ENCODE data around the gene PHOX2A. TPM values are rescaled to one million over a fixed set of nuclear protein-coding genes. Genes with fewer than 3 reads are reported as not detected.
"Not testable (repeated sequence)": the region's sequence is repeated elsewhere in the genome, so short reads cannot be mapped to it uniquely, and the experiment has no call there.

PHOX2A gene
- not detected for total RNA-seq

- CTCF ChIA-PET, result no interaction called here
Measured at GRCh38 chr11:72244060-72244360, at the start of gene PHOX2A. TSS of gene PHOX2A (minus strand) at chr11:72244176. CDS start at chr11:72244004, 172 bp downstream.

GRCh38 chr11:72293391-72293790 lies 49.4 kb upstream of the PHOX2A start:
- ChIA-PET CTCF (interaction anchor here (0.8 kb wide), 1 partner anchor 138 kb away, joined by 3 read pairs; no protein-coding TSS in a partner anchor), POLR2A (no interaction called here)

More at GRCh38 chr11:72244060-72244360, at the start of gene PHOX2A:
- POLR2A ChIA-PET, result no interaction called here

- POLR2A ChIA-PET, result no interaction called here
- CTCF ChIA-PET, result no interaction called here
Measured at GRCh38 chr11:72292106-72292785, 48.3 kb upstream of the PHOX2A start.

- CTCF ChIA-PET, result interaction anchor here (0.6 to 2.5 kb wide), 11 partner anchors 9 to 1357 kb away, joined by 3 to 8 read pairs (median 3); no protein-coding TSS in a partner anchor
- POLR2A ChIA-PET, result interaction anchor here (0.7 kb wide), 1 partner anchor 23 kb away, joined by 3 read pairs; no protein-coding TSS in a partner anchor
Measured at GRCh38 chr11:72290741-72291140, 46.8 kb upstream of the PHOX2A start.

GRCh38 chr11:72287293-72287692 lies 43.3 kb upstream of the PHOX2A start:
- CTCF ChIA-PET, result no interaction called here
- POLR2A ChIA-PET, result no interaction called here

DNA sequence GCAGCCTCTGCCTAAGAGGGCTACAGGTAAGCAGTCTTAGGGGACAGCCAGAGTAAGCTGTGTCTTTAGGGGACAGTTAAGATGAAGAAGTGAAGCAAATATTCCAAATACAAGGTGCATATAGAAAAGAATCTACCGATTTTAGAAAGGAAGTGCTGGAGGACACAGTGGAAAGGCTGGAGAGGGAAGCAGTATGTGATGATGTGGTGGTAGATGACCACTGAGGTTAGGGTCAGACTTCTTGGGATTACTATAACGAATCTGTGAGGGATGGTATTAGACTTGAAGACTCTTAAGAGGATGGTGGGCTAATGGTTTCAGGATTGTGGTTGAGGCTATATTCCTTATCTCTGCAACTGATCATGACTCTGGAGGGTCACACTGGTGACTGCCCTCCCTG lies 40.0 kb upstream of the PHOX2A start:
- ChIA-PET CTCF (no interaction called here), POLR2A (no interaction called here)

DNA sequence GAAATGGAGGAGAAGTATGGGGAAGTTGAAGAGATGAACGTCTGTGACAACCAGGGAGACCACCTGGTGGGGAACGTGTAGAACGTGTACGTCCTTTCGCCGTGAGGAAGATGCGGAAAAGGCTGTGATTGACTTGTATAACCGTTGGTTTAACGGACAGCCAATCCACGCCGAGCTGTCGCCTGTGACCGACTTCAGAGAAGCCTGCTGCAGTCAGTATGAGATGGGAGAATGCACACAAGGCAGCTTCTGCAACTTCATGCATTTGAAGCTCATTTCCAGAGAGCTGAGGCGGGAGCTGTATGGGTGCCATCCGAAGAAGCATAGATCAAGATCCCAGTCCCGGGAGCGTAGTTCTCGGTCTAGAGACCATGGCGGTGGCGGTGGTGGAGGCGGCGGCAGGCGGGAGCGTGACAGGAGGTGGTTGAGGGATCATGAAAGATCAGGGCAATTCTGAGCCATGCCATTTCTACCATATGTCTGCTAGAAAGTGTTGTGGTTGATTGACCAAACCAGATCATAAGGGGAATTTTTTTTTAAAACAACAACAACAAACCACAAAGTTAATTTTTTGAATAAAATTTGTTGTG lies 36.8 kb upstream of the PHOX2A start:
- CTCF ChIA-PET, result no interaction called here

GRCh38 chr11:72280037-72280436 lies 36.1 kb upstream of the PHOX2A start:
- POLR2A ChIA-PET, result no interaction called here
- CTCF ChIA-PET, result no interaction called here

More for the DNA sequence above, 36.8 kb upstream of the PHOX2A start:
- POLR2A ChIA-PET, result no interaction called here

- CTCF ChIA-PET, result interaction anchor here (0.7 kb wide), 1 partner anchor 11 kb away, joined by 3 read pairs; no protein-coding TSS in a partner anchor
Measured at GRCh38 chr11:72278905-72279304, 34.9 kb upstream of the PHOX2A start.

DNA sequence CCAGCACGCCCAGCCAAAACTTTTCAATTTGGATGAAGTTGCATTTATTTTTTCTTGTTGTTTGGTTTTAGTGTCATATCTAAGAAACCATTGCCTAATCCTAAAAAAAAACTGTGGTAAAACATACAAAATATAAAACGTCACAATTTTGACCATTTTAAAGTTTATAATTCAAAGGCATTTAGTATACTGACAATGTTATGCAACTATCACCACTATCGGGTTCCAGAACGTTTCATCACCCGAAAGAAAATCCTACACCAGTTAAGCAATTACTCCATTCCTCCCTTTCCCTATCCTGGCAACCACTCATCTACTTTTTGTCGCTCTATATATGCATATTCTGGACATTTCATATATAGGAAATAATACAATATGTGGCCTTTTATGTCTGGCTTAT lies 30.5 kb upstream of the PHOX2A start:
- ChIA-PET CTCF (no interaction called here), POLR2A (no interaction called here)

More at GRCh38 chr11:72278905-72279304, 34.9 kb upstream of the PHOX2A start:
- POLR2A ChIA-PET, result no interaction called here

DNA sequence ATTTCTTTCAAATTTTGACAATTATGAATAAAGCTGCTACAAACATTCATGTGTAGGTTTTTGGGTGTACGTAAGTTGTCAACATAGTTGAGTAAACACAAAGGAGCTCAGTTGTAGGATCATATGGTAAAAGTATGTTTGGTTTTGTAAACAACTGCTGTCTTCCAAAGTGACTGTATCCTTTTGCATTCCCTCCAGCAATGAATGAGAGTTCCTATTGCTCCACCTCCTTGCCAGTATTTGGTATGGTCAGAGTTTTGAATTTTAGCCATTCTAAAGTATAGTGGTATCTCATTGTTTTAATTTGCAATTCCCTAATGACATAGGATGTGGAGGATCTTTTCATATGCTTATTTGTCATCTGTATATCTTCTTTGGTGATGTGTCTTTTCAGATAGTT lies 28.0 kb upstream of the PHOX2A start:
- ChIA-PET POLR2A (no interaction called here), CTCF (no interaction called here)

DNA sequence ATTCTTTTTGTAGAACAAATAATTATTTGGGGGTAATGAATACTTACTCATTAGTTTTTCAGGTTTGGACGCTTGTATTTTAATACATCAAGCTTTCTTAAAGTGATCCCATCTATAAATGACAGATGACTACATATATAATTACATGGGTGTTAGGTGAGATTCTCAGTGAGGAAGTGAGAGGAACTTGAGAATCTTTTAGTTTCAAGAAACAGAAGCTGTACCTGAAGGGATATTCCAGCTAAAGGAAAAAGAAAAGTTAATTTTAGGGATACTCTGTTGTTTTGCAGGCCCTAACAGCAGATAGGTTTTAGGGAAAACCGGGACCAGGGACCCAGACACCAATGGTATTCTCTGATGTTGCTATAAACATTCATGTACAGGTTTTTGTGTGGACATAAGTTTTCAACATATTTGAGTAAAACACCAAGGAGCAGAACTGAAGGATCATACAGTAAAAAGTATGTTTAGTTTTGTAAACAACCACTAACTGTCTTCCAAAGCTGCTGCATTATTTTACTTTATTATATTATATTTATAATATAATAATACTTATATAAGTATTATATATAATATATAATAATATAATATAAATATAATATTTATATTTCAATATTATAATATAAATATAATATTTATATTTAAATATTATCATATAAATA lies 24.1 kb upstream of the PHOX2A start:
- CTCF ChIA-PET, result interaction anchor here (1.4 kb wide), 1 partner anchor 163 kb away, joined by 3 read pairs; no protein-coding TSS in a partner anchor
- POLR2A ChIA-PET, result interaction anchor here (0.6 kb wide), 1 partner anchor 22 kb away, joined by 3 read pairs; no protein-coding TSS in a partner anchor

- CTCF ChIA-PET, result interaction anchor here (1.4 kb wide), 1 partner anchor 164 kb away, joined by 3 read pairs; no protein-coding TSS in a partner anchor
- POLR2A ChIA-PET, result not testable (repeated sequence)
Measured at GRCh38 chr11:72266960-72267359, 23.0 kb upstream of the PHOX2A start.

DNA sequence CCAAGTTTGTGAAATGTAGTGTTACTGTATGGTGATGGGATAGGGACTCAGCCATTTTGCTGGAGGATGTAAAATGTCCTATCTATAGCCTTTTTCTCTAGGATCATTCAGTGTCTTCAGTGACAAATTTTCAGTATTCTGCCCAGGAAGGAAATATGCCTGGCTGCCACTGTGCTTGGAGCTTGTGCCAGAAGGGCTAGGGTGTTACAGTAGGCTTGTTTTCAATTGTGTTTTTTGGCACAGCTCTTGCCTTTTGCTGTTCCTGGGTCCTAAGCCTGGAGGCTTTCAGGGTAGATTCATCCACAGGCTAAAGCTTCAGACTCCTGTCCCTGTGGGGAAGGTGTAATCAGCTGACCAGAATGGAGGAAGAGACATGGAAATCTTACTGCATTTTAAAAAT lies 22.0 kb upstream of the PHOX2A start:
- POLR2A ChIA-PET, result interaction anchor here (0.7 kb wide), 1 partner anchor 205 kb away, joined by 9 read pairs; no protein-coding TSS in a partner anchor

GRCh38 chr11:72263361-72263760 lies 19.4 kb upstream of the PHOX2A start:
- POLR2A ChIA-PET, result no interaction called here
- CTCF ChIA-PET, result no interaction called here

More for the DNA sequence above, 22.0 kb upstream of the PHOX2A start:
- CTCF ChIA-PET, result no interaction called here

GRCh38 chr11:72260574-72260973 lies 16.6 kb upstream of the PHOX2A start:
- ChIA-PET CTCF (no interaction called here), POLR2A (no interaction called here)

DNA sequence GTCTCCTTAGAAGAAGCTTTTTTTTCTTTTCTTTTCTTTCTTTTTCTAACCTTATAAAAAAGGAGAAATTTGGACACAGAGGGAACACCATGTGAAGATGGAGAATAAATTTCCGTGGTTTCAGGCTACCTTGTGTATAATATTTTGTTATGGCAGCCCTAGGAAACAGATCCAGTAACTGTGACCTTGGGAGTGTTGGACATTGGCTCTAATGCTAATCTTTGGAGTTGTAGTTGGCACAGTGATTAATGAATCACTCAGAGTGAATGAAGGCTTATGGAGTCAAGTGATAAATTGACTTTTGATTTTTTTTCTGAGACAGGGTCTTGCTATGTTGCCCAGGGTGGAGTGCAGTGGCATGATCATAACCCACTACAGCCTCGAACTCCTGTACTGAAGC lies 15.5 kb upstream of the PHOX2A start:
- ChIA-PET CTCF (no interaction called here), POLR2A (no interaction called here)

DNA sequence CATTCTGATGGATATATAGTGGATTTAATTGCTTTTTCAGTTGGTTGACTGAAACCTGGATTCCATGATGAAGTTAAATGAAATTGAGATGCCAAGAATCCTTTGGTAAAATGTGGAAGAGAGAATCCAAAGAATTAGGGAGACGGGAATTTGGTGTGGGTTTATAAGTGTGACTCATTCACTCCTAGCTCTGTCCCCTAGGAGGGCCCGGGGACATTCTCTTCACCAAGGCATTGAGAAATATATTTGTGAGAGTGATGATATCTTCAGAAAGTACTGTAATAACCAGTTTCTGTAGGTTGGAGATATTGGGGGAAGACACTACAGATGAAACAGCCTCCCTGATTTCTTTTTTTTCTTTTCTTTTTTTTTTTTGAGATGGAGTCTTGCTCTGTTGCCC lies 13.6 kb upstream of the PHOX2A start:
- CTCF ChIA-PET, result no interaction called here
- POLR2A ChIA-PET, result no interaction called here

DNA sequence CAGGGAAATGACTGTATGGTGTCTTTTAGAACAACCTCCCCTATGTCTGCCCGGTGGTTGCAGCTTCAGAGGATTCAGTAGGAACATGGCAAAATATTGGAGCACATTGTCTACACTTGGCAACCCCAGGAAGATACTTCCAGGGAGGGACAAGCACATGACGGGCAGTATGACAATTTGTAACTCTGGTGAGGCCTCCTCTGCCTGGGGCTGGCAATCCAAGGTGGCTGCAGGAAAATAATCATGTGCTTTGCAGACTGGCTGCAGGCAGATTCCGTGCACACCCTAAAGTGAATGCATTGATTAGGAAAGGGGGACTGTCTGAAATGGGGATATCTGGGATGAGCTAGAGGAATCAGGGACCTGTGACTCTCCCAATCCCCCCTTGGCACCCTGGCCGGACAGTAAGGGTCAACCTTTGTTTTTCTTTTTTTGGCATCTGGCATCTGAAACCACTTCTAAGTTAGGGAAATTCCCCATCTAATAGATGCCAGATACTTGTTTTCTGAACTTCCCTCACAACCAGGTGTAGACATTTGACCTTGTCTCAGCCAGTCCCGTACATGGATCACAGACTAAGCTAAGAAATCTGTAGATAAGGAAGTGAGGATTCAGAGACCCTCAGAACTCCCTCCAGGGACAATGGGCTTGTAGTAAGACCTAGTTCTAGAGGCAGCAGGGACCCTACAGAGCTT lies 10.5 kb upstream of the PHOX2A start:
- ChIA-PET CTCF (no interaction called here), POLR2A (no interaction called here)

DNA sequence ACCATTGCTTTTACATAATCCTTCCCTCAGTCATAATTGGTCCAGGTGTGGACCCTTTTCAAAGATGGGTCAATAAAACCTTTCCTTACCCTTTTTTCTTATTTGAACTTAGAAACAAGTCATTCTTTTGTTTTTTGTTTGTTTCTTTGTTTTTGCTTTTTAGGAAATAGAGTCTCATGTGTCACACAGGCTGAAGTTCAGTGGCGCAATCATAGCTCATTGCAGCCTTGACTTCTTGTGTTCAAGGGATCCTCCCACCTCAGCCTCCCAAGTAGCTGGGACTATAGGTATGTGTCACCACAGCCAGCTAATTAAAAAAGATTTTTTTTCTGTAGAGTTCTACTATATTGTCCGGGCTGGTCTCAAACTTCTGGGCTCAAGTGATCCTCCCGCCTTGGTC lies 9.4 kb upstream of the PHOX2A start:
- ChIA-PET CTCF (no interaction called here), POLR2A (no interaction called here)

Measured in activated CD8-positive, alpha-beta memory T cell treated with anti-CD3 and anti-CD28 coated beads for 36 hours (primary cell).